Right atrium auricular region (tissue), 2 donors: ENCODE data around the gene ZCCHC17. TPM values are rescaled to one million over a fixed set of nuclear protein-coding genes. Genes with fewer than 3 reads are reported as not detected.

Experiments
- DNase-seq: peaks from one replicate; pipeline ENCODE4 v3.0.0-alpha.2; 2019; ENCODE audit warnings: low spot score
- H3K27ac ChIP-seq, 2 donors: fragments of 200-600 bp; sonication (generic); 1 replicate in 1 of 2; 2 replicates in 1 of 2; pipeline ENCODE4 v1.5.1; 2016 to 2019
- H3K27me3 ChIP-seq, 2 donors: fragments of 200-600 bp; sonication (generic); one replicate each; pipeline versions ENCODE4 v1.5.1 to v1.6.0; 2017 to 2019
- H3K36me3 ChIP-seq: fragments of 200-600 bp; sonication (generic); one replicate; pipeline ENCODE4 v1.5.1; 2016
- H3K4me1 ChIP-seq, 2 donors: fragments of 200-600 bp; sonication (generic); one replicate each; pipeline versions ENCODE4 v1.5.1 to v1.6.0; 2017 to 2019
- H3K4me3 ChIP-seq, 2 donors: fragments of 200-600 bp; sonication (generic); 1 replicate in 1 of 2; 2 replicates in 1 of 2; pipeline ENCODE4 v1.5.1; 2017 to 2019; ENCODE audit warnings: mild to moderate bottlenecking in 1 of 2, moderate library complexity in 1 of 2
- H3K9me3 ChIP-seq, 2 donors: fragments of 200-600 bp; sonication (generic); one replicate each; pipeline ENCODE4 v1.5.1; 2019
- CTCF ChIP-seq, 2 donors: fragments of 200-600 bp; sonication (generic); IDR thresholded peaks; one replicate each; pipeline ENCODE4 v1.5.1; 2019; ENCODE audit warnings: antibody characterized with exemption in 2 of 2
- total RNA-seq, 2 donors: library from RNA; depleted of rRNA; stranded (reverse); fragments of >200 nt; gene quantifications; one replicate each; pipeline ENCODE4 v1.1.0, GENCODE V29; 2016

ZCCHC17 gene, protein sequence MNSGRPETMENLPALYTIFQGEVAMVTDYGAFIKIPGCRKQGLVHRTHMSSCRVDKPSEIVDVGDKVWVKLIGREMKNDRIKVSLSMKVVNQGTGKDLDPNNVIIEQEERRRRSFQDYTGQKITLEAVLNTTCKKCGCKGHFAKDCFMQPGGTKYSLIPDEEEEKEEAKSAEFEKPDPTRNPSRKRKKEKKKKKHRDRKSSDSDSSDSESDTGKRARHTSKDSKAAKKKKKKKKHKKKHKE
- total RNA-seq = 10 to 100 TPM; 12.7 to 13.3 TPM

- peak within 1 kb of the TSS; percentile 91 to 97 for H3K4me3 ChIP-seq
- H3K27me3 ChIP-seq = no peaks in the 10 kb centered on the region
- H3K27ac ChIP-seq = peak within 1 kb of the TSS; percentile 86 to 91
- peak in 1 of 2 donors; percentile 30 for TF ChIP-seq CTCF (IDR thresholded peaks at IDR 0.05)
- peak; percentile 99 for DNase-seq
- peaks cover 0 to 26% of the 10 kb centered on the region in 2 donors for H3K4me1 ChIP-seq
- H3K9me3 ChIP-seq = no peaks in the 10 kb centered on the region
- H3K36me3 ChIP-seq = peaks cover 19% of the 10 kb centered on the region
Observed at GRCh38 chr1:31296486-31297276, at the start of gene ZCCHC17, which contains the start of gene SNRNP40. Gene ZCCHC17, plus strand, starts transcription at chr1:31297032. Its CDS starts 13,067 bp downstream, at chr1:31310099. Gene SNRNP40, minus strand, starts transcription at chr1:31296788. Its CDS starts 37 bp downstream, at chr1:31296751.

GRCh38 chr1:31248276-31248675 lies 48.6 kb upstream of the ZCCHC17 start:
- Histone ChIP-seq H3K36me3 (no peaks in the 10 kb centered on the region), H3K4me1 (no peaks in the 10 kb centered on the region)
- no peak for TF ChIP-seq CTCF (IDR thresholded peaks at IDR 0.05)

DNA sequence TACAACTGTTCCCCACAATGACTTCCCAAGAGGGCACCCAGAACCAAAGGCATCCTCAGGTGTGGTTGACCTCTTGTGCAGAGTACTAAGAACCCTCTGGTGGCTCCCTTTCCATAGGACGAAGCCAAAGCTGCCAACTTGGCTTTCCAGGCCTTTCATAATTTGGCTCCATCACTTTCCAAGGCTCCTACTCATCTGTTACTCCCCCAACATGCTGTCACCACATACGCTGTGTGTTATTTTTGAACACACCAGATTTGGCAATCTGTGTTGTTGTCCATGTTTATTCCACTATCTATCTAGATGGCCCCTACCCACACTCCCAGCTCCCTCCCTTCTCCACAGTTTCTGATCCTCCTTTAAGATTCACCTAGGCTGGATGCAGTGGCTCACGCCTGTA lies 47.0 kb upstream of the ZCCHC17 start:
- Histone ChIP-seq H3K27ac (no peak overlapping the region), H3K4me1 (no peaks in the 10 kb centered on the region), H3K9me3 (no peaks in the 10 kb centered on the region), H3K36me3 (no peaks in the 10 kb centered on the region), H3K27me3 (no peaks in the 10 kb centered on the region), H3K4me3 (no peak overlapping the region)
- no peak for TF ChIP-seq CTCF (IDR thresholded peaks at IDR 0.05)
- DNase-seq = no peak

More at GRCh38 chr1:31248276-31248675, 48.6 kb upstream of the ZCCHC17 start:
- Histone ChIP-seq H3K27me3 (no peaks in the 10 kb centered on the region), H3K27ac (no peak overlapping the region), H3K4me3 (no peak overlapping the region), H3K9me3 (no peaks in the 10 kb centered on the region)
- no peak for DNase-seq

GRCh38 chr1:31257213-31257612 lies 39.6 kb upstream of the ZCCHC17 start:
- Histone ChIP-seq H3K27me3 (no peaks in the 10 kb centered on the region), H3K4me1 (no peaks in the 10 kb centered on the region), H3K9me3 (no peaks in the 10 kb centered on the region), H3K36me3 (peaks cover 45% of the 10 kb centered on the region), H3K27ac (no peak overlapping the region), H3K4me3 (no peak overlapping the region)
- no peak for DNase-seq
- no peak for TF ChIP-seq CTCF (IDR thresholded peaks at IDR 0.05)

DNA sequence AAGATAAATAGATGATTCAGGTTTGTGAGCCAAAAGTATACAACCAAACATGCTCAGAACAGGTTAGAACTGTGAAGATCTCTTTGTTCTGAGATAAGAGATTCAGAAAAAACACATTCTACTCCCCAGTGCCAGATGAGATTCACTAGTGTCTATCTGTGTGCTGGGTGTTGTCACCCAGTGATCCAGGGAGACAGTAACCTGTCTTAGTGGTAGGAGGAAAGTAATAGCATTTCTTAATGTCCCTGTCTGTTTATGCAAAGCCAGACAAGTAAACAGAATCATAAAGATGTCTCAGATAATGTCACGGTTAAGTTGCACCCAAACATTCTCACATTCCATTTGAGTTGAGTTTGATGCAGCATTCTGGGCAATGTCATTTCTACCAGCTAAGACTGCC lies 38.3 kb upstream of the ZCCHC17 start:
- Histone ChIP-seq H3K4me3 (no peak overlapping the region), H3K4me1 (no peaks in the 10 kb centered on the region), H3K36me3 (peaks cover 45% of the 10 kb centered on the region), H3K9me3 (no peaks in the 10 kb centered on the region), H3K27ac (no peak overlapping the region), H3K27me3 (no peaks in the 10 kb centered on the region)
- TF ChIP-seq CTCF (IDR thresholded peaks at IDR 0.05) = no peak
- DNase-seq = no peak
